Neuronal stem cell (in vitro differentiated cells): Measurements from ENCODE around the gene CD300LD. TPM values are rescaled to one million over a fixed set of nuclear protein-coding genes. Genes with fewer than 3 reads are reported as not detected.

ENCODE experiments used
- DNase-seq: peaks from one replicate; pipeline ENCODE4 v3.0.0-alpha.2; 2013; ENCODE audit warnings: low spot score
- H2AFZ ChIP-seq: one replicate; pipeline ENCODE4 v1.6.1; 2013; ENCODE audit warnings: mild to moderate bottlenecking, low read length, inconsistent platforms
- H2AK5ac ChIP-seq: 2 replicates; pipeline ENCODE4 v1.6.1; 2013; ENCODE audit warnings: low read depth, mild to moderate bottlenecking, inconsistent platforms, low read length, moderate library complexity, mixed read lengths
- H2BK120ac ChIP-seq: 2 replicates; pipeline ENCODE4 v1.6.1; 2013; ENCODE audit warnings: low read depth, mild to moderate bottlenecking, inconsistent platforms, low read length, moderate library complexity, mixed read lengths
- H2BK12ac ChIP-seq: one replicate; pipeline ENCODE4 v1.6.1; 2013; ENCODE audit warnings: low read length, inconsistent platforms
- H2BK15ac ChIP-seq: 2 replicates; pipeline ENCODE4 v1.6.1; 2013; ENCODE audit warnings: mild to moderate bottlenecking, low read length, inconsistent platforms, mixed read lengths
- H2BK5ac ChIP-seq: one replicate; pipeline ENCODE4 v1.6.1; 2013; ENCODE audit warnings: inconsistent platforms, mild to moderate bottlenecking, low read length, moderate library complexity
- H3K14ac ChIP-seq: one replicate; pipeline ENCODE4 v1.6.1; 2013; ENCODE audit warnings: low read length, inconsistent platforms
- H3K18ac ChIP-seq: 2 replicates; pipeline ENCODE4 v1.6.1; 2013; ENCODE audit warnings: low read length, inconsistent platforms
- H3K23ac ChIP-seq: 2 replicates; pipeline ENCODE4 v1.6.1; 2013; ENCODE audit warnings: low read depth, mild to moderate bottlenecking, mixed read lengths, low read length, inconsistent platforms; ENCODE audit not compliant: poor library complexity
- H3K27ac ChIP-seq: replicated peaks from 3 replicates; pipeline ENCODE4 v1.5.1; 2013; ENCODE audit warnings: low read length, inconsistent platforms
- H3K27me3 ChIP-seq, 3 experiments: 2 replicates each; pipeline ENCODE4 v1.6.1; 2013; ENCODE audit warnings: low read length in 3 of 3, mild to moderate bottlenecking in 2 of 3, inconsistent platforms in 1 of 3, low read depth in 1 of 3, mixed read lengths in 1 of 3, moderate library complexity in 1 of 3; ENCODE audit not compliant: control insufficient read depth in 3 of 3, insufficient read depth in 3 of 3
- H3K36me3 ChIP-seq, 2 donors: replicated peaks in 1 of 2; 2 replicates each; pipeline ENCODE4 v1.6.1; 2013; ENCODE audit warnings: low read length in 2 of 2; ENCODE audit not compliant: control insufficient read depth in 2 of 2, insufficient read depth in 2 of 2
- H3K4ac ChIP-seq: 2 replicates; pipeline ENCODE4 v1.6.1; 2013; ENCODE audit warnings: inconsistent platforms, mild to moderate bottlenecking, low read length, moderate library complexity
- H3K4me1 ChIP-seq, 2 donors: 1 replicate in 1 of 2; 2 replicates in 1 of 2; pipeline ENCODE4 v1.6.1; 2013; ENCODE audit warnings: low read length in 2 of 2, low read depth in 1 of 2; ENCODE audit not compliant: control insufficient read depth in 2 of 2, insufficient read depth in 1 of 2
- H3K4me2 ChIP-seq: one replicate; pipeline ENCODE4 v1.6.1; 2013; ENCODE audit warnings: mild to moderate bottlenecking, low read length, inconsistent platforms; ENCODE audit not compliant: insufficient read depth, poor library complexity, severe bottlenecking
- H3K4me3 ChIP-seq, 2 donors: 2 replicates each; pipeline ENCODE4 v1.5.1; 2013; ENCODE audit warnings: low read length in 2 of 2, mild to moderate bottlenecking in 2 of 2, inconsistent platforms in 1 of 2, moderate library complexity in 1 of 2
- H3K79me1 ChIP-seq: one replicate; pipeline ENCODE4 v1.6.1; 2013; ENCODE audit warnings: low read depth, mild to moderate bottlenecking, inconsistent platforms, low read length, moderate library complexity
- H3K9ac ChIP-seq: one replicate; pipeline ENCODE4 v1.6.1; 2013; ENCODE audit warnings: mild to moderate bottlenecking, low read depth, low read length, inconsistent platforms; ENCODE audit not compliant: poor library complexity
- H3K9me3 ChIP-seq, 2 donors: replicated peaks in 1 of 2; 2 replicates each; pipeline versions ENCODE3 to v1.6.1; 2013; ENCODE audit warnings: low read length in 2 of 2, mild to moderate bottlenecking in 2 of 2, inconsistent platforms in 1 of 2, low read depth in 1 of 2, mixed read lengths in 1 of 2, moderate library complexity in 1 of 2; ENCODE audit not compliant: control insufficient read depth in 2 of 2, insufficient read depth in 1 of 2
- H4K8ac ChIP-seq: one replicate; pipeline ENCODE4 v1.6.1; 2013; ENCODE audit warnings: low read depth, mild to moderate bottlenecking, inconsistent platforms, low read length, moderate library complexity
- H4K91ac ChIP-seq: one replicate; pipeline ENCODE4 v1.6.1; 2013; ENCODE audit warnings: low read length, low read depth, mild to moderate bottlenecking, inconsistent platforms; ENCODE audit not compliant: poor library complexity
- WGBS, 2 donors: extraction: QIAGEN DNeasy Blood & Tissue Kit; methylation state at CpG; one replicate each; pipeline ENCODE4 v1.1.7; 2013; ENCODE audit warnings: missing lambda C conversion rate in 2 of 2, mixed read lengths in 1 of 2; ENCODE audit not compliant: insufficient read length in 2 of 2, insufficient replicate concordance in 1 of 2; ENCODE audit errors: extremely low coverage in 2 of 2; 5-methylcytosine and 5-hydroxymethylcytosine counted together
- polyA plus RNA-seq, 2 experiments: library from polyadenylated mRNA; stranded (reverse); fragments of 200-250 nt; gene quantifications; one replicate each; pipeline ENCODE4 v1.2.3, GENCODE V29; 2013

The CD300LD gene
- polyA plus RNA-seq (2013, experiment 1 of 2), result not detected
- polyA plus RNA-seq (2013, experiment 2 of 2), result not detected

DNA sequence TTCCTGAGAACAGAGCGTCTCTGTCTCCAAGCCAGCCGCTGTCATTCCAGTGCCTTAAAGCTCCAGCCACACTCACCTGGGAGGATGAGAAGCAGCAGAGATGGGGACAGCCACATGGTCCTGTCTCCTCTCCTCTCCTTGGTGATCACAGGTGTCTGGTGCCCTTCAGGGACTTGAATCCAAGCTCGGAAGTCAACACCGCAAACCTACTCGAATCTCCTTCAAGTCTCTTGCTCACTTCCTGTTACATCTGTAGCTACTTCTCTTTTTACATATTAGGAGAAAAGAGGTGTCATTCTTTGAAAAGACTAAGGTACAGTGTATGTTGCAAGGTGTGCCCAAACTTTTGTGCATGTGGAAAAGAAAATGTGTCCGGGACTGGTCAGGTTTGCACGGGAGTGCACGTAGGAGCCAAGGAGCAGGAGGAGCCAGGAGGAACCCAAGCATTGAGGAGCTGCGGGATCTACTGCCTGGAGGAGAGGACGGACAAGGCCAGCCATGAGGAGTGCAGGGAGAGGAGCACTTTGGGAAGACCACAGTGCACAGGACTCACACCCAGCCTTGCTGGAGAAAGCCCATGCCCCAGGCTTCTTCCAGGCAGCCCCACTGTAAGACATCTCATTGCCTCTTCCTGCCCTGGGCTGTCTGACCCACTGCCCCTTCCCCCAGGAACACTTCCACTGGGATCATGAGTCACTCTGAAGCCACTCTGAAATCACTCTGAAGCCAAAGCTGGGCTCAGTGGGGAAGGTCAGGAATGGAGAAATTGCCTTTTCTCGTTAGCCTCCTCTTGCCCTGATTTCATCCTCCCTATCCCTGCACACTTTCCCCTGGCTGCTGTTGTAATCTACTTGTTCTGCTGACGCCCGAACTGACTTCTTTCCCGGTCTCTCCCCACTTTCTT is at the start of gene CD300LD:
TSS of gene CD300LD (minus strand) at position 197 of the 904 bp plus-strand sequence. CDS start at position 116, 81 bp downstream.
- Histone ChIP-seq H2AFZ (no peak within 1 kb of the TSS), H3K9me3 (no peaks in the 10 kb centered on the region), H3K14ac (no peak within 1 kb of the TSS), H3K18ac (no peak within 1 kb of the TSS), H3K4ac (no peak within 1 kb of the TSS), H3K9ac (no peak within 1 kb of the TSS), H2BK15ac (no peak within 1 kb of the TSS), H3K4me3 (peak within 1 kb of the TSS in 1 of 2 donors; percentile 48), H3K23ac (no peak within 1 kb of the TSS), H2BK120ac (no peak within 1 kb of the TSS), H3K27me3 (peaks cover 0 to 8% (median 0%) of the 10 kb centered on the region in 3 experiments), H3K27ac (no peak within 1 kb of the TSS), H2BK12ac (no peak within 1 kb of the TSS), H3K79me1 (no peaks in the 10 kb centered on the region), H2AK5ac (no peak within 1 kb of the TSS), H2BK5ac (no peak within 1 kb of the TSS), H3K4me2 (no peak within 1 kb of the TSS), H3K4me1 (no peaks in the 10 kb centered on the region), H4K91ac (no peak within 1 kb of the TSS), H3K36me3 (no peaks in the 10 kb centered on the region), H4K8ac (no peak within 1 kb of the TSS)
- no CpG with 5 or more reads among the region's 14 CpGs for WGBS, 2 donors
- no peak for DNase-seq

DNA sequence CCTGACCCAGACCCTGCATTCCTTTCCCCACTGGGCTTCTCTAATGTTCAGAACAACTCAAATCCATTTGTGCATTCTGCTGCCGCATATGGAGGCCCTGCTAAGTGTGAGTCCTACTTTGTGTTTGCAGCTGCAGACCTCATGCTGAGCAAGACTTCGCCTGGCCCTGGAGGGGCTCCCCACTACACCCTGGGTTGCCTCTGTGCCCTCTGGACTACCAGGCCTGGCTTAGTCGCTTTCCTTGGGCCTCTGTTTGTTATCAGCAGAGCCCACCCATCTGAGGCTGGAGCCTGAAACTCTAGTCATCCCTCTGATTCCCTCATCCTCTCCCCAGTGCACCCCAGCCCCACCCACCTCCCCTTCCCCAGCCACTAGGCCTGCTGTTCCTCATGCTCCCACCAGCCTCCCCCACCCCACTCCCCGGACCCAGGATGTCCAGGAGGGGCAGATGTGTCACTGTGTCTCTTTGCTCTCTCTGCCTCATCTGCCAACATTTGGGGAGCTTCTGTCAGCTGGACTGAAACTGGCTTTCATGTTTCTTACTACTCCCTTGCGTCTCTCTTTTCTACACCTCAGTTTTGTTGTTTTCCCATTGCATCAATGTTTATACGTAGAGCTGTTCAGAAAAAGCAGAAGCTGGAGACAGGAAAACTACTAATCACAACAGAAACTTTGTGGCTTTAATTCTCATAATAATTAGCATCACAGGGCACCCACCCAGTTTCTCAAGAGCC is 49.3 kb upstream of the CD300LD start:
- Histone ChIP-seq H3K9me3 (no peaks in the 10 kb centered on the region), H3K9ac (peak overlapping the region; percentile 33), H2AK5ac (no peak overlapping the region), H4K8ac (no peak overlapping the region), H2BK5ac (no peak overlapping the region), H3K4me1 (no peaks in the 10 kb centered on the region), H2BK120ac (no peak overlapping the region), H3K27me3 (peaks cover 0 to 11% (median 0%) of the 10 kb centered on the region in 3 experiments), H3K14ac (no peak overlapping the region), H3K4me3 (no peak overlapping the region), H2BK15ac (no peak overlapping the region), H3K27ac (no peak overlapping the region), H4K91ac (no peak overlapping the region), H3K4ac (no peak overlapping the region), H3K18ac (no peak overlapping the region), H3K4me2 (no peak overlapping the region), H3K23ac (no peak overlapping the region), H2AFZ (no peak overlapping the region), H2BK12ac (no peak overlapping the region), H3K36me3 (no peaks in the 10 kb centered on the region), H3K79me1 (no peaks in the 10 kb centered on the region)
- no peak for DNase-seq
- WGBS, 2 donors, result no CpG with 5 or more reads among the region's 6 CpGs

- H2AK5ac ChIP-seq, result no peak overlapping the region
- no peak overlapping the region for H2AFZ ChIP-seq
- H3K27ac ChIP-seq, result no peak overlapping the region
- H3K79me1 ChIP-seq, result no peaks in the 10 kb centered on the region
- no peak overlapping the region for H4K91ac ChIP-seq
- WGBS, 2 donors, result no CpG with 5 or more reads among the region's 10 CpGs
- H4K8ac ChIP-seq, result no peak overlapping the region
- no peak overlapping the region for H3K14ac ChIP-seq
- H2BK5ac ChIP-seq, result no peak overlapping the region
- no peak overlapping the region for H2BK120ac ChIP-seq
- H3K9ac ChIP-seq, result no peak overlapping the region
- no peak overlapping the region for H3K18ac ChIP-seq
- peaks cover 4 to 10% of the 10 kb centered on the region in 2 donors for H3K4me1 ChIP-seq
- no peak overlapping the region for H2BK12ac ChIP-seq
- H3K27me3 ChIP-seq, result peaks cover 0 to 11% (median 0%) of the 10 kb centered on the region in 3 experiments
- no peak overlapping the region for H2BK15ac ChIP-seq
- no peak overlapping the region for H3K4me2 ChIP-seq
- DNase-seq, result no peak
- H3K4ac ChIP-seq, result no peak overlapping the region
- no peaks in the 10 kb centered on the region for H3K9me3 ChIP-seq
- H3K4me3 ChIP-seq, result no peak overlapping the region
- no peak overlapping the region for H3K23ac ChIP-seq
- no peaks in the 10 kb centered on the region for H3K36me3 ChIP-seq
These were observed 47.6 kb upstream of the CD300LD start for GRCh38 chr17:74639704-74640151.

DNA sequence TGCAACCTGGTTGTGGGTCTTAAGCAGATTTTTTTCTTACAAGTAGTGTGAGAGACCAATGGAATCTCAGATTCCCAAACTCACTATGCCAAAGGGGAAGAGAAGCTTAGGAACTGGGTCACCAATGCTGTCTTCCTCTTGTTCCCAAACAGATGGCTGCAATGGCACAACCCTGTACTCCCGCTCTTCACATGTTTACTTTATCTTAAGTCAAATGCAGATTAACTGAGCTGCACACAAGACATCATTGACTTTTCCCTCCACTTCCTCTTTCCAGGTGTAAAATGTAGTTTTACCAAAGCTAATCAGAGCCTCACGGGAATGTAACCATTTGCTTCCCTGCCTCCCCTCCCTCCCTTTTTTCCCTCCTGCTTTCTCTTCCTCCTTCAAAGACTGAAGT is 45.8 kb upstream of the CD300LD start:
- Histone ChIP-seq H3K9ac (no peak overlapping the region), H3K27me3 (peaks cover 0 to 16% (median 0%) of the 10 kb centered on the region in 3 experiments), H4K91ac (no peak overlapping the region), H2AK5ac (no peak overlapping the region), H3K18ac (no peak overlapping the region), H3K4ac (no peak overlapping the region), H3K4me2 (no peak overlapping the region), H2AFZ (no peak overlapping the region), H3K27ac (no peak overlapping the region), H3K79me1 (no peaks in the 10 kb centered on the region), H3K14ac (no peak overlapping the region), H2BK5ac (no peak overlapping the region), H4K8ac (no peak overlapping the region), H3K4me1 (peaks cover 4 to 10% of the 10 kb centered on the region in 2 donors), H3K23ac (no peak overlapping the region), H3K4me3 (no peak overlapping the region), H2BK12ac (no peak overlapping the region), H3K9me3 (no peaks in the 10 kb centered on the region), H2BK120ac (no peak overlapping the region), H2BK15ac (no peak overlapping the region), H3K36me3 (no peaks in the 10 kb centered on the region)
- WGBS, 2 donors, result no CpG with 5 or more reads among the region's 2 CpGs
- DNase-seq, result no peak
